Muscle of leg (tissue), 11 donors: Measurements from ENCODE around the gene GLB1L. TPM values are rescaled to one million over a fixed set of nuclear protein-coding genes. Genes with fewer than 3 reads are reported as not detected.

Experiments
- DNase-seq: peaks from one replicate; pipeline ENCODE4 v3.0.0; 2013
- H3K27ac ChIP-seq: one replicate; pipeline ENCODE4 v1.5.1; 2013; ENCODE audit warnings: mild to moderate bottlenecking, low read length, control low read depth
- H3K27me3 ChIP-seq: one replicate; pipeline ENCODE4 v1.6.1; 2013; ENCODE audit warnings: low read length; ENCODE audit not compliant: control insufficient read depth, insufficient read depth
- H3K36me3 ChIP-seq: one replicate; pipeline ENCODE4 v1.6.1; 2013; ENCODE audit warnings: low read length; ENCODE audit not compliant: control insufficient read depth, insufficient read depth
- H3K4me1 ChIP-seq: one replicate; pipeline ENCODE4 v1.6.1; 2013; ENCODE audit warnings: low read length; ENCODE audit not compliant: control insufficient read depth, insufficient read depth
- H3K4me3 ChIP-seq: one replicate; pipeline ENCODE4 v1.5.1; 2013; ENCODE audit warnings: low read length, control low read depth
- H3K9me3 ChIP-seq: replicated peaks from 2 replicates; pipeline ENCODE4 v1.6.1; 2013; ENCODE audit warnings: low read depth, low read length; ENCODE audit not compliant: control insufficient read depth
- WGBS: methylation state at CpG from one replicate; pipeline ENCODE4 v1.1.5; 2013; ENCODE audit warnings: missing lambda C conversion rate; ENCODE audit not compliant: insufficient coverage; 5-methylcytosine and 5-hydroxymethylcytosine counted together
- polyA plus RNA-seq, 8 donors: library from polyadenylated mRNA; unstranded; fragments of 120-200 nt; gene quantifications; one replicate each; pipeline versions ENCODE4 v1.2.1 to v1.2.3, GENCODE V29; 2013; ENCODE audit warnings: inconsistent platforms in 1 of 8, low replicate concordance in 1 of 8; ENCODE audit not compliant: insufficient read length in 8 of 8, insufficient read depth in 1 of 8
- total RNA-seq: library from RNA; stranded (reverse); fragments of 120-200 nt; gene quantifications from one replicate; pipeline ENCODE4 v1.2.4, GENCODE V29; 2013

The GLB1L gene
- total and polyA plus RNA-seq, 9 donors = 3.3 to 9.9 (median 6.0) TPM

DNA sequence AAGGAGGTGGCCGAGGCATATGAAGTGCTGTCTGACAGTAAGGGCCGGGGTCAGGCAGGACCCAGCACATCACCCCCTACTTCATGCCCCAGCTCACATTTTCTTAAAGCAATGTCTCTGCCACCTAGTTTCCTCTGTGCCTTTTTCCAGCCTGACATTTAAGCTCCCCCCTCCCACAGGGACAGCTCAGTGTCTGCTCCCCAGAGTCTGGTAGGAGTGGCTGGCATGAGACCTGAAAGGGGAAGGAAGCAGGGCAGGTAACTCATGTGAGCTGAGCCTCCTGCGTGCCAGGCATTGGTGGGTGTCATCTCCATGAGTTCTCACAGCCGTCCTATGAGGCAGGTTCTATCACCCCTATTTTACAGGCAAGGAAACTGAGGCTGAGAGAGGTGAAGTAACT lies 35.4 kb upstream of the GLB1L start:
- H3K36me3 ChIP-seq = peaks cover 50% of the 10 kb centered on the region
- peaks cover 41% of the 10 kb centered on the region for H3K4me1 ChIP-seq
- no peaks in the 10 kb centered on the region for H3K27me3 ChIP-seq
- 85% methylated on average over 2 of the region's 4 CpGs for WGBS
- DNase-seq = no peak
- H3K27ac ChIP-seq = no peak overlapping the region
- H3K4me3 ChIP-seq = no peak overlapping the region
- no peaks in the 10 kb centered on the region for H3K9me3 ChIP-seq

DNA sequence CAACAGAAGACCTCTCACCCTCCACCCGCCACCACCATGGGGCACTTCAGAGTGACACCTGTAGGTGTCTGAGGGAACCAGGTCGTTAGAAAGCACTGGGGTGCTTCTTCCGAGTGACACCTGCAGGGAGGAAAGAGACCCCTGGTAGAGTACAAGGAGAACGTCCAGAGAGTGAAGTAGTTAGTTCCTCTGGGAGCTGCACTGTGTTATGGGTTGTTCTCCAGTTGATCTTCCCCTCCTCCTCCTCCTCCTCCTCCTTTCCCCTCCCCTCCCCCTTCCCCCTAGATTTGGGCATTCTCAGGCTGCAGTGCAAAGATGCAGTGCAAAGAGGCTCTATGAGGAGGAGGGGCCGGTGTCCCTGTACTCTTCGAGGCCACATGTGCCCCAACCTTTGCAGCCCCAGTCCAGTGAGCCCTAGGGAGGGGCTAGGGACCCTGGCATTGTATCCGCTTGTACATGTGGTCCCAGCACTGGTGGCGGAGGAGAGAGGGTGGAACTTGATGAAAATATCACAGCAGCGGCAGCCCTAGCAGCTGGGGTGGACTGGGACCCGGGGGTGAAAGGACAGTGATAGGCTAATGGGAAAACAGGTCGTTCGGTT lies 34.8 kb upstream of the GLB1L start:
- Histone ChIP-seq H3K4me1 (peaks cover 35% of the 10 kb centered on the region), H3K4me3 (peak overlapping the region; percentile 75), H3K9me3 (no peaks in the 10 kb centered on the region), H3K36me3 (peaks cover 44% of the 10 kb centered on the region), H3K27ac (peak overlapping the region; percentile 97), H3K27me3 (no peaks in the 10 kb centered on the region)
- 35% methylated on average over 5 of the region's 12 CpGs for WGBS
- DNase-seq = no peak

DNA sequence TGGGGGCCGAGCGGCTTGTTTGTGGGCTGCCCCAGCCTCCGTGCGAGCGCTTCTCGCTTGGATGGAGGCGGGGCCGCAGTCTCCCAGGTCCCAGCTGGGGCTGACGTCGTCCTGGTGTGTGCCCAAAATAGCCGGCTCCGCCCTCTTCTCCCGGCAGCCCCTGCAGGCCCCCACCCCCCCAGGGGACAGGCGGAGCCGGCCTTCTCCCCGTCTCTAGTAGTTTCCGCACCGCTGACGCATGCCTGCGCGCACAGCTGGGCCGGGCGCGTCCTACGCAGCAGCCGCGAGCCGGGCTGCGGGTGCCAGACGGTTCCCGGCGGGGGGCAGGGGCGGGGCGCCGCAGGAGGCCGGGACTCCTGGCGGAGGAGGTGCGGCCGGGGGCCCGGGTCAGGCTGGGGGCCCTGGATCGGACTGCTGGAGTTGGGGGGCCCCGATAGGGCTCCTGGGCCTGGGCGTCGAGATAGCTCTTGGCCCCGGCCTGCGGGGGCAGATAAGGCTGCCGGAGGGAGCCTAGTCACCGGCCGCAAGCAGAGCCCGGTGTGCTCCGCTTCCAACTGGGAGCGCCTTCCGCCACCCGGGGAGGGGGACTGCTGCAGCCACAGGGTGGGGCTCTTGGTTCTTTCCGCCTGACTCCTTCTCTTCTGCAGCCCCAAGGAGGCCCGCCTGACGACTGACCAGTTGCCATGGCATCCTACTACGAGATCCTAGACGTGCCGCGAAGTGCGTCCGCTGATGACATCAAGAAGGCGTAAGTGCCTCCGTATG lies 34.1 kb upstream of the GLB1L start, which contains the start of gene DNAJB2:
Gene DNAJB2, plus strand, starts transcription at position 216 of the 765 bp plus-strand sequence. Its CDS starts 468 bp downstream, at position 684.
- Histone ChIP-seq H3K9me3 (no peaks in the 10 kb centered on the region), H3K36me3 (peaks cover 37% of the 10 kb centered on the region), H3K4me1 (peaks cover 29% of the 10 kb centered on the region), H3K4me3 (peak within 1 kb of the TSS; percentile 75), H3K27ac (peak within 1 kb of the TSS; percentile 97), H3K27me3 (no peaks in the 10 kb centered on the region)
- DNase-seq = peak; percentile 99
- under 1% methylated on average over 47 of the region's 65 CpGs for WGBS

DNA sequence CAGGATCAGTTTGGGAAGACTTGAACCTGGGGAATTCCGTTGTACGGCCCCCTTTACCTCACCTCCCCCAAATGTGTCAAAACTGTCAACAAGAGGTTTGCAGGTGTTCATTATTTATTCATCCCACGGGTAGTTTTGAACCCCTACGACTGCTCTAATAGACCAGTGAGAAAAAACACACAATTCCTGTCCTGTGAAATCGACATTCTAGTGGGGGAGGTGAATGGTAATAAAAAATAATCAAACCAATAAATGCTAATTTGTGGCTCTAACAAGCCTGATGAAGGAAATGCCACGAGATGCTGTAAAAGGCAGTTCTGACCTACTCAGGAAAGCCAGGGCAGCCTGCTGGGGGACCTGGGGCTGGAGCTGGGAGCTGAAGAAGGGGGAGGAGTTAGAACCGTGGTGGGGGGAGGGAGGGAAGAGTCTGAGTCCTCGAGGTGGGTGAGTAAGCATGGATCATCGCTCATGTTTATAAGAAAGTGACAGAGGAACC lies 33.5 kb upstream of the GLB1L start:
- peak overlapping the region; percentile 75 for H3K4me3 ChIP-seq
- peak overlapping the region; percentile 97 for H3K27ac ChIP-seq
- H3K4me1 ChIP-seq = peaks cover 35% of the 10 kb centered on the region
- H3K36me3 ChIP-seq = peaks cover 31% of the 10 kb centered on the region
- no peaks in the 10 kb centered on the region for H3K9me3 ChIP-seq
- WGBS = 0% methylated on average over 3 of the region's 9 CpGs
- no peaks in the 10 kb centered on the region for H3K27me3 ChIP-seq
- DNase-seq = no peak

DNA sequence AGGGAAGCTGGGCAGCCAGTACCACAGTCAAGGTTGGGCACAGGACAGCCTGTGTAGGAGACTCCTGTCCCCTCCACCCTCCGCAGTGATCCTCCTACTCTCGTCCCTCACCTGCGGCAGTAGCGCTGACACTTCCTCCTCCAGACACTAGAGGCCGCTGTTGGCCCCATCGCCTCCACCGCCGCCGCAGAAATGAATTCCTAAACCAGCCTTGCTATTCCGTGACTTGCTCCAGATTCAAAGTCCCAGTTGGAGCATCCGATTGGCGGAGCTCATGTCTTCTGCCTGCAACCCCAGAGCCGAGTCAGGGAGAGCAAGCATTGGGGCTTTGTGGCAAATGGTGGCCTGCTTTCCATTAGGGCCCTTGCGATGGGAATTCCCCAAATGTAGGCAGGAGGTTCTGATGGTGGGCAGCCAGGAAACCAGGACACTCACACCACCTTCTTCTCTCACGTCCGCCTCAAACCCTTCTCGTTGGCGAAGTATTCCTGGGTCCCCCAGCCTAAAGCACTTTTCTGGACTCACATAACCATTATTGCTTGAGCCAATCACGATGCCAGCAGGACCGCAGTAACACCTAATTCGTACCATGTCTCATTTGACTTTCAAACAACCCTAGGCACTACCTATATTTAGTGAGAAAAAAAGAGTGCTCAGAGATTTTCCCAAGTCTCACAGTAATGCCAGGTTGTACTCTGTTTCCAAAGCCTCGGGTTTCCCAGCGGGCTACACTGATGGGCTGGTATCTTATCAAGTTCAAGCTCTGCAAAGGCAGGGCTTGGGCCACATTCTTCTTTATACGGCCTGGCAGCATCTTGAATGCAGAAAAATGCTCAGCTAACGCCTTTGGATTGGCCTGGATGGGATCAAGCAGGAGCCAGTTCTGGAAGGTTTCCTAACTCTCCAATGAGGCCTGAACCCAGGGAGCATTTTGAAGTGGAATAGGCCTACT lies 32.7 kb upstream of the GLB1L start:
- Histone ChIP-seq H3K4me3 (no peak overlapping the region), H3K9me3 (no peaks in the 10 kb centered on the region), H3K27me3 (no peaks in the 10 kb centered on the region), H3K36me3 (peaks cover 25% of the 10 kb centered on the region), H3K27ac (peak overlapping the region; percentile 97), H3K4me1 (peaks cover 35% of the 10 kb centered on the region)
- WGBS = 15% methylated on average over 19 of the region's 25 CpGs
- peak; percentile 90 for DNase-seq

DNA sequence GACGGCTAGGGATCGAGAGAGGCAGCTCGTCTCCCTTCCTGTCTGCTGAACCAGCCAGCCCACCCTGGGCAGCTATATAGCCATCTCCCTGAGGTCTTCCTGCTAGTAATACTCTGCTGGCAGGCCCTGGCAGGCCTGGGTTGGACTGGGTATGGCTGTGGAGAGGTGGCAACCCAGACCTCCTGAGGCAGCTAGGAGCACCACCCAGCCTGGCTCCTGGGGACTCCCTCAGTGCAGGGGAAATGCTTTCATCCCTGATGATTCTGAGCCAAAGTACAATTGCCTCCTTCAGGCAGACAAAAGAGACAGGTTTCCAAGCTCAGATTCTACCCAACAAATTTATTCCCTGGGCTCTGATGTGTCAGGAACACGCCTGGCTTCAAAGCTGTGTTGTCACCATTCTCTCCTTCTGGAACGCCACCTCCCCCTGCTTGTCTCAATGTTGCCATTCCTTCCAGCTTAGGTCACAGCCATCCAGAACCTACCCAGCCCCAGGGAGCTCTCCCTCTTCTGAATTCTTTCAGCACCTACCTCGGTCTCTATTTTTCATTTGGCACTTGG lies 29.2 kb upstream of the GLB1L start:
- Histone ChIP-seq H3K36me3 (no peaks in the 10 kb centered on the region), H3K9me3 (no peaks in the 10 kb centered on the region), H3K27me3 (peaks cover 15% of the 10 kb centered on the region), H3K4me3 (no peak overlapping the region), H3K4me1 (peaks cover 20% of the 10 kb centered on the region), H3K27ac (peak overlapping the region; percentile 18)
- DNase-seq = peak; percentile 53
- WGBS = 10% methylated on average over 2 of the region's 6 CpGs

DNA sequence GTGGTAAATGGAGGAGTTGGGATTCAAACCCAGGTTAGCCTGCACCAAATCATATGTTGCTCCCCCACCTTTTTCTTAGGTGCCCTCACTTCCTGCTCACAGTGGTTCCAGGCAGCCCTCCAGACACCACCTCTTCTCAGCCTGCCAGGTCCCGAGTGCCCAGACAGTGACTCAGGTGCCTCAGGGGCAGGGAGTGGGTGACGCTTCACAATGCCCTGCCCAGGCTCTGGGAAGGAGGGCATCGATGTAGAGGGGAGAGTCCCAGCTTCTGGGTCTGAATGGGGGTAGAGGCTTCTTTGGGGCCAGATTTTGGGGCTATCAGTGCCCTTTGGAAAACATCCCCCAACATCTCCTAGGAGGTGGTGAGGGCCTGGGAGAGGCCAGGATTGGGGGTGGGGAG lies 28.7 kb upstream of the GLB1L start:
- peak overlapping the region; percentile 24 for H3K27ac ChIP-seq
- H3K4me3 ChIP-seq = no peak overlapping the region
- no peaks in the 10 kb centered on the region for H3K36me3 ChIP-seq
- DNase-seq = no peak
- peaks cover 19% of the 10 kb centered on the region for H3K4me1 ChIP-seq
- WGBS = 100% methylated on average over 2 of the region's 3 CpGs
- no peaks in the 10 kb centered on the region for H3K9me3 ChIP-seq
- peaks cover 15% of the 10 kb centered on the region for H3K27me3 ChIP-seq

DNA sequence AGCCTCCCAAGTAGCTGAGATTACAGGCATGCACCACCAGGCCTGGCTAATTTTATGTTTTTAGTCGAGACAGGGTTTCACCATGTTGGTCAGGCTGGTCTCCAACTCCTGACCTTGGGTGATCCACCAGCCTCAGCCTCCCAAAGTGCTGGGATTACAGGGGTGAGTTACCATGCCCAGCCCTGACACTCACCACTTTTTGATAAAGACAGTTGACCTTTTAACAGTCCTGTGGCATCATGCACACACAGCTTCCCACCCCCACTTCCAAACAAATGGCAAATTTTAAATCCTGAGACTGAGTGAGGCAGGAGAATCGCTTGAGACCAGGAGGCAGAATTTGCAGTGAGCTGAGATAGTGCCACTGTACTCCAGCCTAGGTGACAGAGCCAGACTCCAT lies 27.8 kb upstream of the GLB1L start:
- Histone ChIP-seq H3K4me1 (peaks cover 10% of the 10 kb centered on the region), H3K27me3 (peaks cover 15% of the 10 kb centered on the region), H3K27ac (no peak overlapping the region), H3K9me3 (no peaks in the 10 kb centered on the region), H3K36me3 (no peaks in the 10 kb centered on the region), H3K4me3 (no peak overlapping the region)
- no peak for DNase-seq
- no CpG with 5 or more reads among the region's 2 CpGs for WGBS

DNA sequence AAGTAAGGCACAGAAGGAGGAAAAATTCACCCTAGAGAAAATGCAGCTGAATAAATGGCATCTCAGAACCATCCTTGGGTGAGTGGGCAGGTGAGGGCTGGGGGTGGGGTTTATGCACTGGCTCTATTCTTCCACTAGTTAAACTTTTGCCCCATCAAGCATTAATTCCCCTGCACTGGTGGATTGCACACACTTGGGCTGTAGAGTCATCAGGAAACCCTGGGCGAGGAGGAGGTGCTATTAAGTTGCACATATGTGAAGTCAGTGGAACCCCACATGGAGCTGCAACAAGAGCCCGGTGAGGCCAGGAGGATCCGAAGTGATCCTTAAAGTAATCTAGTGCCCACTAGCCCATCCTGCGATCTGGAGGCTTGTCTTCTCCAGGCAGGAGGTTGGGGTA lies 27.1 kb upstream of the GLB1L start:
- 76% methylated on average over 4 of the region's 4 CpGs for WGBS
- peaks cover 15% of the 10 kb centered on the region for H3K27me3 ChIP-seq
- no peak overlapping the region for H3K27ac ChIP-seq
- H3K4me3 ChIP-seq = no peak overlapping the region
- DNase-seq = no peak
- H3K4me1 ChIP-seq = peaks cover 7% of the 10 kb centered on the region
- no peaks in the 10 kb centered on the region for H3K9me3 ChIP-seq
- H3K36me3 ChIP-seq = no peaks in the 10 kb centered on the region
